ENCODE results near the gene AOPEP. TPM values are rescaled to one million over a fixed set of nuclear protein-coding genes. Genes with fewer than 3 reads are reported as not detected.

AOPEP gene
- total RNA-seq, 4 donors from 2014 or later = 149 to 306 (median 193) TPM

DNA sequence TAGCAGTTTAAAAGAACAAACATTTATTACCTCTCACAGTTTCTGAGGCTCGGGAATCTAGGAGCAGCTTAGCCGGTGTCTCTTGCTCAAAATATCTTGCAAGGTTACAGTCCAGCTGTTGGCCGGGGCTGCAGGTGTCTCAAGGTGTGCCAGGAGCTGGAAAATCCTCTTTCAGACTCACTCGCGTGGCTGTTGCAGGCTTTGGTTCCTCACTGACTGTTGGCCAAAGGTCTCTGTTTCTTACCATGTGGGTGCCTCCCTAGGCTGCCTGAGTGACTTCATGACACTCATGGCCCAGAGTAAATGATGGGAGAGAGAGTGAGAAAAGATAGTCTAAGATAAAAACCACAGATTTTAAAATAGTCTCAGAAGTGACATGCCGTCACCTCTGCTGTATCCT lies 43.8 kb downstream of the AOPEP start:
- TF ChIP-seq POLR2A (IDR thresholded peaks at IDR 0.05) (no peak), POLR2AphosphoS5 (IDR thresholded peaks at IDR 0.05) (no peak), EP300 (IDR thresholded peaks at IDR 0.05) (no peak), CTCF (IDR thresholded peaks at IDR 0.05) (no peak)
- Histone ChIP-seq H3K27me3 (no peaks in the 10 kb centered on the region), H3K36me3 (no peaks in the 10 kb centered on the region), H3K4me1 (no peaks in the 10 kb centered on the region), H3K27ac (no peak overlapping the region), H3K4me3 (no peak overlapping the region), H3K9me3 (no peaks in the 10 kb centered on the region)
- no peak for DNase-seq (ENCODE audit: low spot score in 2 of 2)
- WGBS = 83% methylated on average over 6 of the region's 6 CpGs

DNA sequence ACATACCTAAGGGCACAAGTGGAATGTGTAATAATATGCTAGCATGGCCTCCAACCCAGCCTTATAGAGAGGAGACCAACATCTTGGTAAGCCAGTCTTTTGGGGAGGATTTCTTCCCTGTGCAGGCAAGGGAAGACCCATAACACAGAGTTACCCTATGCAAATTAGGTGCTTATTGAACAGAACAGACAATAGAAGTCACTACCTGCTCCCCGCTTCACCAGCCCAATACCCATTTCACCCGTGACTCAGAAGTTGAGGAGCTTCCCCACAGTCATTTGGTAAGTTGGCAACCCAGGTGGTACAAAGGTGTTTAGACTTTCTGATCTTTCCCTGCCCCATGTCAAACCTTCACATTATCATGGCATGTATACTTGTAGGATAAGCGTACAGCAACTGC lies 44.6 kb downstream of the AOPEP start:
- TF ChIP-seq POLR2A (IDR thresholded peaks at IDR 0.05) = no peak
- no peak for TF ChIP-seq CTCF (IDR thresholded peaks at IDR 0.05)
- no peak for TF ChIP-seq POLR2AphosphoS5 (IDR thresholded peaks at IDR 0.05)
- TF ChIP-seq EP300 (IDR thresholded peaks at IDR 0.05) = no peak
- Histone ChIP-seq H3K27me3 (no peaks in the 10 kb centered on the region), H3K9me3 (no peaks in the 10 kb centered on the region), H3K4me3 (no peak overlapping the region), H3K36me3 (no peaks in the 10 kb centered on the region), H3K4me1 (no peaks in the 10 kb centered on the region), H3K27ac (no peak overlapping the region)
- no peak for DNase-seq (ENCODE audit: low spot score in 2 of 2)
- 89% methylated on average over 3 of the region's 3 CpGs for WGBS

DNA sequence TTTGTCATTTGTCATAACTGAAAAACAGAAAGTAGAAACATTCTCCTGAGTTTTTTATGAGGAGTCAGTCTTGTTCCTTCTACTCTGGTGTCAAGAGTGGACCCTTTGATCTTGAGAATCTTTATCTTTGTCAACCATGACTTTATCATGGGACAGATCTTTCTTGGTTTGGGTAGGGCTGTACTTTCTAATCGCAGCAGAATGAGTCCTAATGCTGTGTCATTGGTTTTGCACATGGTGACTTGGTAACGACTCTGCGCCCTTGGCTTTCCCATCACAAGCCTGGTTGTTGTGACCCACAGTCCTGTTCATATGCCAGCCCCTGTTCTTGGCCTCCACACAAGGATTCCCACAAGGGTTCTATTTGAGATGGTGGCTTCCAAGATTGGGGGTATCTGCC lies 45.6 kb downstream of the AOPEP start:
- no peaks in the 10 kb centered on the region for H3K4me1 ChIP-seq
- H3K4me3 ChIP-seq = no peak overlapping the region
- 50% methylated on average over 3 of the region's 3 CpGs for WGBS
- no peak for DNase-seq (ENCODE audit: low spot score in 2 of 2)
- H3K36me3 ChIP-seq = no peaks in the 10 kb centered on the region
- no peak for TF ChIP-seq EP300 (IDR thresholded peaks at IDR 0.05)
- TF ChIP-seq POLR2AphosphoS5 (IDR thresholded peaks at IDR 0.05) = no peak
- TF ChIP-seq CTCF (IDR thresholded peaks at IDR 0.05) = no peak
- no peak for TF ChIP-seq POLR2A (IDR thresholded peaks at IDR 0.05)
- H3K9me3 ChIP-seq = no peaks in the 10 kb centered on the region
- H3K27me3 ChIP-seq = no peaks in the 10 kb centered on the region
- H3K27ac ChIP-seq = no peak overlapping the region

- H3K9me3 ChIP-seq = no peaks in the 10 kb centered on the region
- H3K36me3 ChIP-seq = no peaks in the 10 kb centered on the region
- H3K27me3 ChIP-seq = no peaks in the 10 kb centered on the region
- H3K27ac ChIP-seq = no peak overlapping the region
- WGBS = 27% methylated on average over 4 of the region's 4 CpGs
- no peak for DNase-seq (ENCODE audit: low spot score in 2 of 2)
- no peak overlapping the region for H3K4me3 ChIP-seq
- no peaks in the 10 kb centered on the region for H3K4me1 ChIP-seq
- TF ChIP-seq EP300 (IDR thresholded peaks at IDR 0.05) (no peak), POLR2AphosphoS5 (IDR thresholded peaks at IDR 0.05) (no peak), CTCF (IDR thresholded peaks at IDR 0.05) (no peak), POLR2A (IDR thresholded peaks at IDR 0.05) (no peak)
These were observed 46.3 kb downstream of the AOPEP start for GRCh38 chr9:94772639-94773303.

GRCh38 chr9:94773655-94774054 lies 47.2 kb downstream of the AOPEP start:
- H3K27ac ChIP-seq = no peak overlapping the region
- TF ChIP-seq POLR2AphosphoS5 (IDR thresholded peaks at IDR 0.05) = no peak
- no peak for TF ChIP-seq CTCF (IDR thresholded peaks at IDR 0.05)
- TF ChIP-seq POLR2A (IDR thresholded peaks at IDR 0.05) = no peak
- TF ChIP-seq EP300 (IDR thresholded peaks at IDR 0.05) = no peak
- 90% methylated on average over 5 of the region's 5 CpGs for WGBS
- H3K4me1 ChIP-seq = no peaks in the 10 kb centered on the region
- H3K36me3 ChIP-seq = no peaks in the 10 kb centered on the region
- H3K9me3 ChIP-seq = no peaks in the 10 kb centered on the region
- H3K4me3 ChIP-seq = no peak overlapping the region
- no peaks in the 10 kb centered on the region for H3K27me3 ChIP-seq
- no peak for DNase-seq (ENCODE audit: low spot score in 2 of 2)

Data from suprapubic skin (tissue), 4 donors.